AG04450 (cell line): ENCODE data around the gene CDCP2. TPM values are rescaled to one million over a fixed set of nuclear protein-coding genes. Genes with fewer than 3 reads are reported as not detected.

ENCODE experiments used
- CTCF ChIA-PET: fragments of 300-600, 350-600 bp; formaldehyde crosslinking; extraction: SDS; loops from one replicate; lab custom pipeline; 2022; ENCODE audit warnings: antibody characterized with exemption, inconsistent platforms; lab: Charles Lee
- POLR2A ChIA-PET: fragments of 350-600 bp; formaldehyde crosslinking; extraction: SDS; loops from one replicate; lab custom pipeline; 2021; ENCODE audit warnings: antibody characterized with exemption, inconsistent platforms; lab: Yijun Ruan, JAX
- DNase-seq: peaks from one replicate; pipeline ENCODE4 v3.0.0-alpha.2; 2011; ENCODE audit warnings: low read depth, low spot score
- H3K27ac ChIP-seq: one replicate; pipeline ENCODE4 v1.5.1; 2012; ENCODE audit warnings: low read depth, low read length, control low read depth
- H3K27me3 ChIP-seq: one replicate; pipeline ENCODE4 v1.6.0; 2012; ENCODE audit warnings: low read length; ENCODE audit not compliant: control insufficient read depth, insufficient read depth
- H3K4me3 ChIP-seq: 2 replicates; pipeline ENCODE4 v1.5.1; 2011; ENCODE audit warnings: mild to moderate bottlenecking, low read depth, low read length, control low read depth
- H3K9me3 ChIP-seq: 2 replicates; pipeline ENCODE4 v1.5.1; 2012; ENCODE audit warnings: low read length; ENCODE audit not compliant: control insufficient read depth, insufficient read depth
- CTCF ChIP-seq: IDR thresholded peaks from 2 replicates; pipeline ENCODE4 v1.5.1; 2011; ENCODE audit warnings: low read depth, low read length, control low read depth, inconsistent platforms
- polyA plus RNA-seq: library from polyadenylated mRNA; depleted of rRNA; stranded (reverse); fragments of >200 nt; gene quantifications from 2 replicates; pipeline ENCODE4 v1.2.3, GENCODE V29; 2011

CDCP2 gene
- polyA plus RNA-seq, 1 experiment: not detected

GRCh38 chr1:54139711-54140110 is 13.1 kb downstream of the CDCP2 start:
- CTCF ChIA-PET: no interaction called here
- no peak for DNase-seq
- POLR2A ChIA-PET: no interaction called here
- Histone ChIP-seq H3K4me3 (no peak overlapping the region), H3K27ac (no peak overlapping the region), H3K27me3 (peaks cover 8% of the 10 kb centered on the region), H3K9me3 (no peaks in the 10 kb centered on the region)
- TF ChIP-seq CTCF: no peak

GRCh38 chr1:54138994-54139393 is 13.8 kb downstream of the CDCP2 start:
- DNase-seq: no peak
- Histone ChIP-seq H3K27me3 (peaks cover 7% of the 10 kb centered on the region), H3K4me3 (no peak overlapping the region), H3K27ac (no peak overlapping the region), H3K9me3 (no peaks in the 10 kb centered on the region)
- ChIA-PET CTCF (interaction anchor here (3.9 kb wide), 1 partner anchor 17 kb away, joined by 19 read pairs; no protein-coding TSS in a partner anchor), POLR2A (no interaction called here)
- no peak for TF ChIP-seq CTCF

GRCh38 chr1:54137534-54138061 is 15.2 kb downstream of the CDCP2 start:
- no peak for TF ChIP-seq CTCF
- DNase-seq: no peak
- no peak overlapping the region for H3K4me3 ChIP-seq
- peaks cover 4% of the 10 kb centered on the region for H3K27me3 ChIP-seq
- CTCF ChIA-PET: interaction anchor here (3.9 kb wide), 1 partner anchor 15 kb away, joined by 19 read pairs; no protein-coding TSS in a partner anchor
- POLR2A ChIA-PET: interaction anchor here (0.6 kb wide), 1 partner anchor 350 kb away, joined by 3 read pairs; no protein-coding TSS in a partner anchor
- H3K27ac ChIP-seq: no peak overlapping the region
- no peaks in the 10 kb centered on the region for H3K9me3 ChIP-seq

GRCh38 chr1:54136963-54137533 is 15.8 kb downstream of the CDCP2 start:
- no peak for DNase-seq
- Histone ChIP-seq H3K4me3 (no peak overlapping the region), H3K27me3 (peaks cover under 1% of the 10 kb centered on the region), H3K27ac (no peak overlapping the region), H3K9me3 (no peaks in the 10 kb centered on the region)
- ChIA-PET CTCF (interaction anchor here (3.9 kb wide), 1 partner anchor 15 kb away, joined by 19 read pairs; no protein-coding TSS in a partner anchor), POLR2A (interaction anchor here (0.6 kb wide), 1 partner anchor 351 kb away, joined by 3 read pairs; no protein-coding TSS in a partner anchor)
- TF ChIP-seq CTCF: no peak

GRCh38 chr1:54136269-54136896 is 16.4 kb downstream of the CDCP2 start:
- Histone ChIP-seq H3K27ac (no peak overlapping the region), H3K27me3 (no peaks in the 10 kb centered on the region), H3K4me3 (no peak overlapping the region), H3K9me3 (no peaks in the 10 kb centered on the region; the same call in 1 of the 2 replicates)
- no peak for DNase-seq
- TF ChIP-seq CTCF: no peak
- CTCF ChIA-PET: interaction anchor here (3.9 kb wide), 1 partner anchor 14 kb away, joined by 19 read pairs; no protein-coding TSS in a partner anchor
- POLR2A ChIA-PET: no interaction called here
